Mammary epithelial cell (primary cell): ENCODE results near the gene ADAMTS17.

Experiments
- EZH2 ChIP-seq: IDR thresholded peaks from 2 replicates; pipeline ENCODE4 v1.6.1; 2012; ENCODE audit warnings: low read length, inconsistent platforms, borderline replicate concordance
- TF ChIP-seq, protein P1 (sequence below), 2 donors: IDR thresholded peaks in 1 of 2; conservative IDR thresholded peaks in 1 of 2; 2 replicates each; pipeline ENCODE4 v1.5.1; 2011 to 2012; ENCODE audit warnings: inconsistent platforms in 2 of 2, low read length in 2 of 2, mild to moderate bottlenecking in 2 of 2, control low read depth in 1 of 2, low read depth in 1 of 2; ENCODE audit not compliant: insufficient read depth in 1 of 2; ENCODE audit errors: extremely low read depth in 1 of 2

DNA sequence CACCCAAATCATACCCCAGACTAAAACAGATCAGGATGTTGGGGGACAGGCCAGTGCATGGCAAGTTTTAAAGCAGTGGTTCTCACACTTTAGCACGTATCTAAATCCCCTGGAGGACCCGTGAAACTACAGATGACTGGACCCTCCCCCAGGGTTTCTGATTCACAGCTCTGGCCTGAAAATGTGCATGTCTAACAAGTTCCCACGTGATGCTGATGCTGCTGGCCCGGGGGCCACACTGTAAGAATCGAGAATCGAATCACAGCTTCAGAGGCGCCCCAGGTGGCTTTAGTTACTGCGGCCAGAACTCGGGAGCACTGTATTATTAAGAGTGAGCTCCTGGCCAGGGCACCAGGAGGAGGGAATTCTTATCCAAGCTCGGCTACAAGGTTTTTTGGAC, 11.6 kb downstream of the ADAMTS17 start:
- TF ChIP-seq EZH2, result no peak
- TF ChIP-seq, protein P1, sequence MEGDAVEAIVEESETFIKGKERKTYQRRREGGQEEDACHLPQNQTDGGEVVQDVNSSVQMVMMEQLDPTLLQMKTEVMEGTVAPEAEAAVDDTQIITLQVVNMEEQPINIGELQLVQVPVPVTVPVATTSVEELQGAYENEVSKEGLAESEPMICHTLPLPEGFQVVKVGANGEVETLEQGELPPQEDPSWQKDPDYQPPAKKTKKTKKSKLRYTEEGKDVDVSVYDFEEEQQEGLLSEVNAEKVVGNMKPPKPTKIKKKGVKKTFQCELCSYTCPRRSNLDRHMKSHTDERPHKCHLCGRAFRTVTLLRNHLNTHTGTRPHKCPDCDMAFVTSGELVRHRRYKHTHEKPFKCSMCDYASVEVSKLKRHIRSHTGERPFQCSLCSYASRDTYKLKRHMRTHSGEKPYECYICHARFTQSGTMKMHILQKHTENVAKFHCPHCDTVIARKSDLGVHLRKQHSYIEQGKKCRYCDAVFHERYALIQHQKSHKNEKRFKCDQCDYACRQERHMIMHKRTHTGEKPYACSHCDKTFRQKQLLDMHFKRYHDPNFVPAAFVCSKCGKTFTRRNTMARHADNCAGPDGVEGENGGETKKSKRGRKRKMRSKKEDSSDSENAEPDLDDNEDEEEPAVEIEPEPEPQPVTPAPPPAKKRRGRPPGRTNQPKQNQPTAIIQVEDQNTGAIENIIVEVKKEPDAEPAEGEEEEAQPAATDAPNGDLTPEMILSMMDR (conservative IDR thresholded peaks at IDR 0.05 in 1 of 2, IDR thresholded peaks at IDR 0.05 in 1 of 2; ENCODE audit: extremely low read depth in 1 of 2, insufficient read depth in 1 of 2, low read depth in 1 of 2, low read length in 2 of 2), result no peak
